ENCODE data around the gene SNAPC3. TPM values are rescaled to one million over a fixed set of nuclear protein-coding genes. Genes with fewer than 3 reads are reported as not detected.

SNAPC3 gene
- total and polyA plus RNA-seq, 4 donors, result 10.9 to 75.5 (median 17.7) TPM

- H3K9me3 ChIP-seq (ENCODE audit: control insufficient read depth in 4 of 4, insufficient read depth in 3 of 4, low read length in 3 of 4), result no peaks in the 10 kb centered on the region
- no peak overlapping the region for H3K27ac ChIP-seq (ENCODE audit: low read depth in 1 of 2, low read length in 1 of 2)
- no peak overlapping the region for H3K9ac ChIP-seq (ENCODE audit: insufficient read depth in 1 of 2, low read length in 2 of 2)
- H3K4me1 ChIP-seq (ENCODE audit: control insufficient read depth in 5 of 5, insufficient read depth in 5 of 5, low read length in 5 of 5), result peaks cover 0 to 13% (median 0%) of the 10 kb centered on the region in 5 donors
- 97% methylated on average over 13 of the region's 13 CpGs for WGBS, 2 donors
- no peak for DNase-seq
- no peak overlapping the region for H3K4me3 ChIP-seq
- peaks cover 0 to 21% (median 4%) of the 10 kb centered on the region in 4 donors for H3K36me3 ChIP-seq (ENCODE audit: control insufficient read depth in 4 of 4, insufficient read depth in 4 of 4, low read length in 4 of 4)
- ATAC-seq (ENCODE audit: insufficient read depth, low FRiP score), result no peak
- no peaks in the 10 kb centered on the region for H3K27me3 ChIP-seq (ENCODE audit: control insufficient read depth in 3 of 3, insufficient read depth in 3 of 3, low read length in 2 of 3)
- no peak for TF ChIP-seq CTCF (IDR thresholded peaks at IDR 0.05; ENCODE audit: control extremely low read depth, extremely low read depth)
Observed at GRCh38 chr9:15498246-15498995, 75.7 kb downstream of the SNAPC3 start.

DNA sequence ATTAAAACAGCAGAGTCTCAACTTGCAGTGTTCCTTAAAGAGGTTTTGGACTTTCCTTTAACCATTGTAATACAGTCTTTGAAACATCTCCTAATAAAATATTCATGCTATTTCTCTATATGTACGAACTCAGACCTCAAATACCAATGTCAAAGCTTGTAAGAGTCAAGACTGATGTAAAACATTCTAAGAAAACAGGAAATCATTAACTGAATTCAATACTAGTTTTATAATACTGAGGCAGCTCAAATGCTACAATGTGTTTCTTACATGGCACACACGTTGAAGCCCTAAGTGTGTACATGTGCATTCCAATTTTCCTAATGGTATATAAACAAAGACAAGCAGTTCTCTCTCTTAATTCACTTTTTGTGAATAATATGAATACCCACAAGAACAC, 76.5 kb downstream of the SNAPC3 start:
- H3K27ac ChIP-seq (ENCODE audit: low read depth in 1 of 2, low read length in 1 of 2), result no peak overlapping the region
- H3K9ac ChIP-seq (ENCODE audit: insufficient read depth in 1 of 2, low read length in 2 of 2), result no peak overlapping the region
- DNase-seq, result peak in 2 of 3 donors; percentile 44 to 57
- H3K9me3 ChIP-seq (ENCODE audit: control insufficient read depth in 4 of 4, insufficient read depth in 3 of 4, low read length in 3 of 4), result no peaks in the 10 kb centered on the region
- H3K36me3 ChIP-seq (ENCODE audit: control insufficient read depth in 4 of 4, insufficient read depth in 4 of 4, low read length in 4 of 4), result peaks cover 0 to 22% (median 5%) of the 10 kb centered on the region in 4 donors
- no peak for ATAC-seq (ENCODE audit: insufficient read depth, low FRiP score)
- TF ChIP-seq CTCF (IDR thresholded peaks at IDR 0.05; ENCODE audit: control extremely low read depth, extremely low read depth), result no peak
- peaks cover 0 to 13% (median 0%) of the 10 kb centered on the region in 5 donors for H3K4me1 ChIP-seq (ENCODE audit: control insufficient read depth in 5 of 5, insufficient read depth in 5 of 5, low read length in 5 of 5)
- H3K4me3 ChIP-seq, result no peak overlapping the region
- 52 to 64% methylated on average over 2 of the region's 2 CpGs for WGBS, 2 donors
- no peaks in the 10 kb centered on the region for H3K27me3 ChIP-seq (ENCODE audit: control insufficient read depth in 3 of 3, insufficient read depth in 3 of 3, low read length in 2 of 3)

- no peak for ATAC-seq (ENCODE audit: insufficient read depth, low FRiP score)
- 43 to 50% methylated on average over 6 of the region's 6 CpGs for WGBS, 2 donors
Observed at GRCh38 chr9:15501179-15501578, 78.5 kb downstream of the SNAPC3 start.

More at GRCh38 chr9:15501179-15501578, 78.5 kb downstream of the SNAPC3 start:
- Histone ChIP-seq H3K4me3 (no peak overlapping the region), H3K4me1 (ENCODE audit: control insufficient read depth in 5 of 5, insufficient read depth in 5 of 5, low read length in 5 of 5) (peaks cover 0 to 13% (median 1%) of the 10 kb centered on the region in 5 donors), H3K36me3 (ENCODE audit: control insufficient read depth in 4 of 4, insufficient read depth in 4 of 4, low read length in 4 of 4) (peaks cover 4 to 29% (median 11%) of the 10 kb centered on the region in 4 donors), H3K9me3 (ENCODE audit: control insufficient read depth in 4 of 4, insufficient read depth in 3 of 4, low read length in 3 of 4) (no peaks in the 10 kb centered on the region), H3K9ac (ENCODE audit: insufficient read depth in 1 of 2, low read length in 2 of 2) (no peak overlapping the region), H3K27ac (ENCODE audit: low read depth in 1 of 2, low read length in 1 of 2) (no peak overlapping the region), H3K27me3 (ENCODE audit: control insufficient read depth in 3 of 3, insufficient read depth in 3 of 3, low read length in 2 of 3) (no peaks in the 10 kb centered on the region)
- peak in 2 of 3 donors; percentile 29 to 33 for DNase-seq
- TF ChIP-seq CTCF (IDR thresholded peaks at IDR 0.05; ENCODE audit: control extremely low read depth, extremely low read depth), result no peak

All from lung (tissue), 12 donors.